OCI-LY7 (cell line): ENCODE data around the gene CHMP1B. TPM values are rescaled to one million over a fixed set of nuclear protein-coding genes. Genes with fewer than 3 reads are reported as not detected.

Experiments
- BruUV-seq: library from RNA; stranded (reverse); fragments of 400-500 nt; replicated peaks from 2 replicates; lab custom pipeline; 2021; lab: Mats Ljungman, UMichigan
- CTCF ChIA-PET: fragments of 300-600 bp; sonication (Branson Sonifier 250); formaldehyde crosslinking; loops from one replicate; lab custom pipeline; 2022; ENCODE audit warnings: antibody characterized with exemption; ENCODE audit not compliant: unreplicated experiment; lab: Charles Lee
- POLR2A ChIA-PET: fragments of 300-600 bp; sonication (Branson Sonifier 250); formaldehyde crosslinking; loops from one replicate; lab custom pipeline; 2022; ENCODE audit warnings: antibody characterized with exemption; lab: Charles Lee
- DNase-seq: peaks from one replicate; pipeline ENCODE4 v3.0.0-alpha.2; 2015; ENCODE audit warnings: low spot score
- H2AFZ ChIP-seq: fragments of 200-600 bp; sonication (generic), shearing (Covaris generic); 2 replicates; pipeline ENCODE4 v1.6.1; 2014; ENCODE audit warnings: mild to moderate bottlenecking, antibody characterized with exemption, low read length, moderate library complexity
- H3K27ac ChIP-seq: fragments of 200-600 bp; sonication (generic); 2 replicates; pipeline ENCODE4 v1.5.1; 2014; ENCODE audit warnings: mixed run types, low read depth, mild to moderate bottlenecking, moderate library complexity, low read length, inconsistent platforms; ENCODE audit not compliant: poor library complexity, severe bottlenecking
- H3K36me3 ChIP-seq: fragments of 200-600 bp; sonication (generic); 2 replicates; pipeline ENCODE4 v1.6.1; 2014; ENCODE audit warnings: mild to moderate bottlenecking, antibody characterized with exemption, low read length, moderate library complexity, mixed read lengths; ENCODE audit not compliant: insufficient read depth
- H3K4me1 ChIP-seq: fragments of 200-600 bp; sonication (generic); 2 replicates; pipeline ENCODE4 v1.5.1; 2014; ENCODE audit warnings: mild to moderate bottlenecking, low read length; ENCODE audit not compliant: insufficient read depth, poor library complexity, severe bottlenecking
- H3K4me2 ChIP-seq: fragments of 200-600 bp; sonication (generic); 2 replicates; pipeline ENCODE4 v1.6.1; 2014; ENCODE audit warnings: mild to moderate bottlenecking, low read length
- H3K4me3 ChIP-seq: fragments of 200-600 bp; sonication (generic); 2 replicates; pipeline ENCODE4 v1.5.1; 2014; ENCODE audit warnings: mild to moderate bottlenecking, low read depth, low read length; ENCODE audit not compliant: poor library complexity, severe bottlenecking
- H3K79me2 ChIP-seq: fragments of 200-600 bp; sonication (generic); 2 replicates; pipeline ENCODE4 v1.6.1; 2016; ENCODE audit warnings: low read depth, mild to moderate bottlenecking, low read length, moderate library complexity, mixed read lengths; ENCODE audit not compliant: insufficient read depth
- H3K9me2 ChIP-seq: fragments of 200-600 bp; sonication (generic); 2 replicates; pipeline ENCODE4 v1.6.1; 2016; ENCODE audit warnings: mild to moderate bottlenecking, low read length, mixed read lengths; ENCODE audit not compliant: insufficient read depth
- H3K9me3 ChIP-seq: fragments of 200-600 bp; sonication (generic); 2 replicates; pipeline ENCODE4 v1.6.1; 2014; ENCODE audit warnings: mild to moderate bottlenecking, mixed run types, low read length, mixed read lengths
- H4K20me1 ChIP-seq: fragments of 200-600 bp; sonication (generic); 2 replicates; pipeline ENCODE4 v1.6.1; 2014; ENCODE audit warnings: mild to moderate bottlenecking, antibody characterized with exemption, low read length, moderate library complexity, mixed read lengths; ENCODE audit not compliant: insufficient read depth
- CTCF ChIP-seq: fragments of 200-600 bp; sonication (generic); conservative IDR thresholded peaks from 2 replicates; pipeline ENCODE4 v1.5.1; 2014; ENCODE audit warnings: mild to moderate bottlenecking, antibody characterized with exemption, low read length, moderate library complexity, mixed read lengths
- EZH2phosphoT487 ChIP-seq: fragments of 200-600 bp; sonication (generic); IDR thresholded peaks from 2 replicates; pipeline ENCODE4 v1.6.1; 2018; ENCODE audit warnings: low read depth, borderline replicate concordance, mild to moderate bottlenecking, mixed run types, antibody characterized with exemption, low read length, moderate library complexity, mixed read lengths
- intact Hi-C: fragments of 100-400 bp; cut with micrococcal nuclease; formaldehyde crosslinking; loops from one replicate; pipeline ENCODE4 v1.10.0; 2022; ENCODE audit not compliant: unreplicated experiment
- total RNA-seq, 2 experiments: library from RNA; depleted of rRNA in 1 of 2; stranded (reverse); fragments of >200 nt in 1 of 2; shearing (Covaris generic) in 1 of 2; gene quantifications; 2 replicates each; pipeline ENCODE4 v1.2.3, GENCODE V29; 2014 to 2022

Gene CHMP1B
- total RNA-seq, 2 experiments from 2014 or later, result 24.2 to 29.3 TPM

- Histone ChIP-seq H3K4me2 (no peak overlapping the region), H3K4me1 (no peaks in the 10 kb centered on the region), H3K27ac (no peak overlapping the region), H3K4me3 (no peak overlapping the region), H3K9me3 (no peaks in the 10 kb centered on the region), H3K36me3 (no peaks in the 10 kb centered on the region), H2AFZ (no peak overlapping the region), H3K9me2 (no peaks in the 10 kb centered on the region), H3K79me2 (no peaks in the 10 kb centered on the region), H4K20me1 (no peaks in the 10 kb centered on the region)
- BruUV-seq, result no TSS peak
- CTCF ChIA-PET, result interaction anchor here (0.6 kb wide), 1 partner anchor 8 kb away, joined by 3 read pairs; no protein-coding TSS in a partner anchor
- DNase-seq, result no peak
- TF ChIP-seq EZH2phosphoT487, result no peak
- TF ChIP-seq CTCF, result no peak
- intact Hi-C loops, result no loop called here
- POLR2A ChIA-PET, result no interaction called here
These were observed 9.6 kb downstream of the CHMP1B start for GRCh38 chr18:11860594-11861450.

- H4K20me1 ChIP-seq, result no peaks in the 10 kb centered on the region
- DNase-seq, result no peak
- no peak overlapping the region for H3K4me2 ChIP-seq
- no peak for TF ChIP-seq EZH2phosphoT487
- TF ChIP-seq CTCF, result no peak
- no peak overlapping the region for H2AFZ ChIP-seq
- no peak overlapping the region for H3K4me3 ChIP-seq
- no peaks in the 10 kb centered on the region for H3K4me1 ChIP-seq
- BruUV-seq, result no TSS peak
- no peaks in the 10 kb centered on the region for H3K36me3 ChIP-seq
- no peaks in the 10 kb centered on the region for H3K79me2 ChIP-seq
- no peaks in the 10 kb centered on the region for H3K9me2 ChIP-seq
- ChIA-PET CTCF (no interaction called here), POLR2A (no interaction called here)
- H3K27ac ChIP-seq, result no peak overlapping the region
- intact Hi-C loops, result no loop called here
- H3K9me3 ChIP-seq, result no peaks in the 10 kb centered on the region
These were observed 10.5 kb downstream of the CHMP1B start for GRCh38 chr18:11861583-11862288.
